ENCODE measurements around the gene CEP85. TPM values are rescaled to one million over a fixed set of nuclear protein-coding genes. Genes with fewer than 3 reads are reported as not detected.

The CEP85 gene
- total and polyA plus RNA-seq, 2 of the 13 experiments (the other 11 are each of a cell fraction or from before 2014, with no cell fraction given): 16.1 to 26.7 TPM

GRCh38 chr1:26234644-26235370, 807 bp downstream of the CEP85 start (continued):
- TF ChIP-seq, protein P1, sequence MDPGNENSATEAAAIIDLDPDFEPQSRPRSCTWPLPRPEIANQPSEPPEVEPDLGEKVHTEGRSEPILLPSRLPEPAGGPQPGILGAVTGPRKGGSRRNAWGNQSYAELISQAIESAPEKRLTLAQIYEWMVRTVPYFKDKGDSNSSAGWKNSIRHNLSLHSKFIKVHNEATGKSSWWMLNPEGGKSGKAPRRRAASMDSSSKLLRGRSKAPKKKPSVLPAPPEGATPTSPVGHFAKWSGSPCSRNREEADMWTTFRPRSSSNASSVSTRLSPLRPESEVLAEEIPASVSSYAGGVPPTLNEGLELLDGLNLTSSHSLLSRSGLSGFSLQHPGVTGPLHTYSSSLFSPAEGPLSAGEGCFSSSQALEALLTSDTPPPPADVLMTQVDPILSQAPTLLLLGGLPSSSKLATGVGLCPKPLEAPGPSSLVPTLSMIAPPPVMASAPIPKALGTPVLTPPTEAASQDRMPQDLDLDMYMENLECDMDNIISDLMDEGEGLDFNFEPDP (CRISPR knock-in tag; conservative IDR thresholded peaks at IDR 0.05): 0 out of 2 replicates have a peak, but pooled peaks have one; percentile 81
- TF ChIP-seq PHF5A (CRISPR knock-in tag; IDR thresholded peaks at IDR 0.05; ENCODE audit: low read depth, unreplicated experiment) (peak; percentile 15), ATF2 (CRISPR knock-in tag; IDR thresholded peaks at IDR 0.05) (no peak), ZMYM2 (CRISPR knock-in tag; IDR thresholded peaks at IDR 0.05) (0 out of 2 replicates have a peak, but pooled peaks have one; percentile 16), ZNF543 (CRISPR knock-in tag; IDR thresholded peaks at IDR 0.05) (0 out of 2 replicates have a peak, but pooled peaks have one; percentile 9), ZBTB4 (CRISPR knock-in tag; IDR thresholded peaks at IDR 0.05; ENCODE audit: borderline replicate concordance) (0 out of 2 replicates have a peak, but pooled peaks have one; percentile 20), ZNF7 (CRISPR knock-in tag; IDR thresholded peaks at IDR 0.05) (peak; percentile 77), HOXA9 (CRISPR knock-in tag; IDR thresholded peaks at IDR 0.05; ENCODE audit: borderline replicate concordance) (no peak), RELA (CRISPR knock-in tag; IDR thresholded peaks at IDR 0.05) (no peak)
- TF ChIP-seq, protein P2, sequence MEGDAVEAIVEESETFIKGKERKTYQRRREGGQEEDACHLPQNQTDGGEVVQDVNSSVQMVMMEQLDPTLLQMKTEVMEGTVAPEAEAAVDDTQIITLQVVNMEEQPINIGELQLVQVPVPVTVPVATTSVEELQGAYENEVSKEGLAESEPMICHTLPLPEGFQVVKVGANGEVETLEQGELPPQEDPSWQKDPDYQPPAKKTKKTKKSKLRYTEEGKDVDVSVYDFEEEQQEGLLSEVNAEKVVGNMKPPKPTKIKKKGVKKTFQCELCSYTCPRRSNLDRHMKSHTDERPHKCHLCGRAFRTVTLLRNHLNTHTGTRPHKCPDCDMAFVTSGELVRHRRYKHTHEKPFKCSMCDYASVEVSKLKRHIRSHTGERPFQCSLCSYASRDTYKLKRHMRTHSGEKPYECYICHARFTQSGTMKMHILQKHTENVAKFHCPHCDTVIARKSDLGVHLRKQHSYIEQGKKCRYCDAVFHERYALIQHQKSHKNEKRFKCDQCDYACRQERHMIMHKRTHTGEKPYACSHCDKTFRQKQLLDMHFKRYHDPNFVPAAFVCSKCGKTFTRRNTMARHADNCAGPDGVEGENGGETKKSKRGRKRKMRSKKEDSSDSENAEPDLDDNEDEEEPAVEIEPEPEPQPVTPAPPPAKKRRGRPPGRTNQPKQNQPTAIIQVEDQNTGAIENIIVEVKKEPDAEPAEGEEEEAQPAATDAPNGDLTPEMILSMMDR (CRISPR knock-in tag; IDR thresholded peaks at IDR 0.05): peak; percentile 32
- TF ChIP-seq, protein P3, sequence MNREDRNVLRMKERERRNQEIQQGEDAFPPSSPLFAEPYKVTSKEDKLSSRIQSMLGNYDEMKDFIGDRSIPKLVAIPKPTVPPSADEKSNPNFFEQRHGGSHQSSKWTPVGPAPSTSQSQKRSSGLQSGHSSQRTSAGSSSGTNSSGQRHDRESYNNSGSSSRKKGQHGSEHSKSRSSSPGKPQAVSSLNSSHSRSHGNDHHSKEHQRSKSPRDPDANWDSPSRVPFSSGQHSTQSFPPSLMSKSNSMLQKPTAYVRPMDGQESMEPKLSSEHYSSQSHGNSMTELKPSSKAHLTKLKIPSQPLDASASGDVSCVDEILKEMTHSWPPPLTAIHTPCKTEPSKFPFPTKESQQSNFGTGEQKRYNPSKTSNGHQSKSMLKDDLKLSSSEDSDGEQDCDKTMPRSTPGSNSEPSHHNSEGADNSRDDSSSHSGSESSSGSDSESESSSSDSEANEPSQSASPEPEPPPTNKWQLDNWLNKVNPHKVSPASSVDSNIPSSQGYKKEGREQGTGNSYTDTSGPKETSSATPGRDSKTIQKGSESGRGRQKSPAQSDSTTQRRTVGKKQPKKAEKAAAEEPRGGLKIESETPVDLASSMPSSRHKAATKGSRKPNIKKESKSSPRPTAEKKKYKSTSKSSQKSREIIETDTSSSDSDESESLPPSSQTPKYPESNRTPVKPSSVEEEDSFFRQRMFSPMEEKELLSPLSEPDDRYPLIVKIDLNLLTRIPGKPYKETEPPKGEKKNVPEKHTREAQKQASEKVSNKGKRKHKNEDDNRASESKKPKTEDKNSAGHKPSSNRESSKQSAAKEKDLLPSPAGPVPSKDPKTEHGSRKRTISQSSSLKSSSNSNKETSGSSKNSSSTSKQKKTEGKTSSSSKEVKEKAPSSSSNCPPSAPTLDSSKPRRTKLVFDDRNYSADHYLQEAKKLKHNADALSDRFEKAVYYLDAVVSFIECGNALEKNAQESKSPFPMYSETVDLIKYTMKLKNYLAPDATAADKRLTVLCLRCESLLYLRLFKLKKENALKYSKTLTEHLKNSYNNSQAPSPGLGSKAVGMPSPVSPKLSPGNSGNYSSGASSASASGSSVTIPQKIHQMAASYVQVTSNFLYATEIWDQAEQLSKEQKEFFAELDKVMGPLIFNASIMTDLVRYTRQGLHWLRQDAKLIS (CRISPR knock-in tag; IDR thresholded peaks at IDR 0.05): 0 out of 2 replicates have a peak, but pooled peaks have one; percentile 3
- TF ChIP-seq, protein P4, sequence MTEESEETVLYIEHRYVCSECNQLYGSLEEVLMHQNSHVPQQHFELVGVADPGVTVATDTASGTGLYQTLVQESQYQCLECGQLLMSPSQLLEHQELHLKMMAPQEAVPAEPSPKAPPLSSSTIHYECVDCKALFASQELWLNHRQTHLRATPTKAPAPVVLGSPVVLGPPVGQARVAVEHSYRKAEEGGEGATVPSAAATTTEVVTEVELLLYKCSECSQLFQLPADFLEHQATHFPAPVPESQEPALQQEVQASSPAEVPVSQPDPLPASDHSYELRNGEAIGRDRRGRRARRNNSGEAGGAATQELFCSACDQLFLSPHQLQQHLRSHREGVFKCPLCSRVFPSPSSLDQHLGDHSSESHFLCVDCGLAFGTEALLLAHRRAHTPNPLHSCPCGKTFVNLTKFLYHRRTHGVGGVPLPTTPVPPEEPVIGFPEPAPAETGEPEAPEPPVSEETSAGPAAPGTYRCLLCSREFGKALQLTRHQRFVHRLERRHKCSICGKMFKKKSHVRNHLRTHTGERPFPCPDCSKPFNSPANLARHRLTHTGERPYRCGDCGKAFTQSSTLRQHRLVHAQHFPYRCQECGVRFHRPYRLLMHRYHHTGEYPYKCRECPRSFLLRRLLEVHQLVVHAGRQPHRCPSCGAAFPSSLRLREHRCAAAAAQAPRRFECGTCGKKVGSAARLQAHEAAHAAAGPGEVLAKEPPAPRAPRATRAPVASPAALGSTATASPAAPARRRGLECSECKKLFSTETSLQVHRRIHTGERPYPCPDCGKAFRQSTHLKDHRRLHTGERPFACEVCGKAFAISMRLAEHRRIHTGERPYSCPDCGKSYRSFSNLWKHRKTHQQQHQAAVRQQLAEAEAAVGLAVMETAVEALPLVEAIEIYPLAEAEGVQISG (CRISPR knock-in tag; IDR thresholded peaks at IDR 0.05): no peak

Measured in HepG2 (cell line).